GM21526 (cell line): ENCODE measurements around the gene ACOT12.
"Not testable (repeated sequence)": the region's sequence is repeated elsewhere in the genome, so short reads cannot be mapped to it uniquely, and the experiment has no call there.

ENCODE experiments used
- ATAC-seq: cut with Tn5 transposase; IDR thresholded peaks from one replicate; pipeline ENCODE4 v1.9.1; 2021; ENCODE audit warnings: moderate library complexity; ENCODE audit not compliant: unreplicated experiment, low FRiP score

Gene ACOT12

GRCh38 chr5:81393783-81394718, at the start of gene ACOT12:
ACOT12 (minus strand) TSS chr5:81394134; CDS start chr5:81394114, 20 bp downstream.
- no peak for ATAC-seq

- ATAC-seq = no peak
These were observed 41.1 kb upstream of the ACOT12 start for GRCh38 chr5:81435023-81435422.

- no peak for ATAC-seq
These were observed 36.1 kb upstream of the ACOT12 start for GRCh38 chr5:81429985-81430384.

DNA sequence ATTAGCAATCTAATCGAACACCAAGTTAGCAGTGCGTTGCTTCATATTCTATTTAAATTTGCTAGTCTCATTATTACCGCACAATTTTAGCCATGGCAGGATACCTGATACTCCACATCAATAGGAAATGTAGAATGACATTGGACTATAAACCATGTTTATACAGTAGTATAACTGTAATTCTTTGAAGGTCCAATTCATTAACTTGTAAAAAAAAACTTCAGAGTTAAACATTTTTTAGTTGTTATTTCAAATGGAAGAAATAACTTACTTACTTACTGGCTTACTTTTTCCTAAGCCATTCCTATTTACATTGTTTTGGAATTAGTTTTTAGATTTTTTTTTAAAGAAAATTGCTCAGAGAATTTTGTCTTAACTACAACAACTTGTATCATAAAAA, 35.4 kb upstream of the ACOT12 start:
- ATAC-seq = no peak

DNA sequence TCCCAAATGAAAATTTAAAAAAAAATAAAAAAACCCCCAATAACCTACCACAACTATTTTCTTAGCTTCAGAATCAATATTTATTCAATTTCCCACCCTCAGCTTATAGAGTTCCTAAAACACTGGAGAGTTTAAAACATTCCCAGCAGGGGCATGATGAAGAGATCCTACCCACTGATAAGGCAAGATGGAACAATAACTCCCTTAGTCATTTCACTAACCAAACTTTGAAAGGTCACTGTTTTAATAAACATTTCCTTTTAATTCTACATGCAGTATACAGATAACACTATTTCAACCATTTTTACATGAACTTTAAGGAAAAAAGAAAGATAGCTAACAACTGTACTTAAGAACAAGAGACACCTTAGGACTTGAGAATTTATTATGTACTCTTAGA, 34.9 kb upstream of the ACOT12 start:
- no peak for ATAC-seq

- no peak for ATAC-seq
These were observed 34.5 kb upstream of the ACOT12 start for GRCh38 chr5:81428446-81428845.

DNA sequence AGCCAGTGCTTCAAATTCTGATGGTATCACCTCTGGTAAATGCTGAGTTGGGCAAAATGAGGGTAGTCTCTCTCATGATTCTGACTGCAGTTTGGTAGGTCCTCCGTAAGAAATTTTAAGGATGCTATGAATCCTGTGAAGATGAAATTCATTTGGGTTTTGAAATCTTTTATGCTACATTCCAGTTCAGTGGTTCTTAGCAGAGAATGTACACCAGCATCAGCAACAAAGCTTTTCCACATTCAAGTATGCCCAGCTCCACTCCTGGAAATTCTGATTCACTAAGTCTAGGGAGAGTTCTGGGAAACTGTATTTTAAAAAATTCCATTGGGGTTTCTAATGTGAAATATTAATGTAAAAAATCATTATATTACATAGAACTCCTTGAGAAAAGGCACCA, 33.6 kb upstream of the ACOT12 start:
- ATAC-seq = no peak

- no peak for ATAC-seq
These were observed 32.6 kb upstream of the ACOT12 start for GRCh38 chr5:81426359-81427030.

DNA sequence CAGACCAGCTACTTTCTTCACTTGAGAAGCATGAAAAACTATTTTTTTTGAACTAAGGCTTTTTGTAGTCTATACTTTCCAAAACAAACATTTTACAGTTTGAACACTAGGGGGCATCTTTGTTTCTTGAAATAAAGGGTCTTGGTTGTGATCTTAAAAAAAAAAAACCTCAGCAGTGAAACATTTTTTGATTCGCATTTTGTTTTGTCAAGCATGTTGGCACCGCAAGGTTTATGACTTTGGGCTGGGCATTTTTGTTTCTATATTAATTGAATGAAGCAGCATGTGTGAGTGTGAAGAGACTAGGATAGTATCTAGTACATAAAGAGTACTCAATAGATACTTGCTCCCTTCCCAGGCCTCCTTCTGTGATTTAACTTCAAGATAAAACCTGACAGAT, 31.6 kb upstream of the ACOT12 start:
- ATAC-seq = no peak

- no peak for ATAC-seq
These were observed 30.8 kb upstream of the ACOT12 start for GRCh38 chr5:81424728-81425127.

- ATAC-seq = no peak
These were observed 28.7 kb upstream of the ACOT12 start for GRCh38 chr5:81422671-81423070.

GRCh38 chr5:81420039-81420667, 26.2 kb upstream of the ACOT12 start:
- no peak for ATAC-seq

DNA sequence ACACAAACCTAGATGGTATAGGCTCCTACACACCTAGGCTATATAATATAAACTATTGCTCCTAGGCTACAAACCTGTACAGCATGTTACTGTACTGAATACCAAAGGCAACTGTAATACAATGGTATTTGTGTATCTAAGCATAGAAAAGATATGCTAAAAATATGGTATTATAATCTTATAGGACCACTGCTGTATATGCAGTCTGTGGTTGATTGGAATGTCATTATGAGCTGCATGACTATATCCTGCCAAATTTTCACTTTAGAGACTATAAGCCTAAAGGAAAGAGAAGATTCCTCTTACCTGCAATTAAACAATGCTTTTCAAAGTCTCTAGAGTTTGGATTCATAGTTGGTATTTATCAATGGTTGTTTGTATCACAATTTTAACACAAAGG, 24.7 kb upstream of the ACOT12 start:
- no peak for ATAC-seq

- ATAC-seq = no peak
These were observed 23.1 kb upstream of the ACOT12 start for GRCh38 chr5:81417052-81417451.

GRCh38 chr5:81409896-81410295, 16.0 kb upstream of the ACOT12 start:
- no peak for ATAC-seq

GRCh38 chr5:81409361-81409760, 15.4 kb upstream of the ACOT12 start:
- no peak for ATAC-seq

GRCh38 chr5:81408496-81408895, 14.6 kb upstream of the ACOT12 start:
- ATAC-seq = no peak

- not testable (repeated sequence) for ATAC-seq
These were observed 13.9 kb upstream of the ACOT12 start for GRCh38 chr5:81407811-81408210.

DNA sequence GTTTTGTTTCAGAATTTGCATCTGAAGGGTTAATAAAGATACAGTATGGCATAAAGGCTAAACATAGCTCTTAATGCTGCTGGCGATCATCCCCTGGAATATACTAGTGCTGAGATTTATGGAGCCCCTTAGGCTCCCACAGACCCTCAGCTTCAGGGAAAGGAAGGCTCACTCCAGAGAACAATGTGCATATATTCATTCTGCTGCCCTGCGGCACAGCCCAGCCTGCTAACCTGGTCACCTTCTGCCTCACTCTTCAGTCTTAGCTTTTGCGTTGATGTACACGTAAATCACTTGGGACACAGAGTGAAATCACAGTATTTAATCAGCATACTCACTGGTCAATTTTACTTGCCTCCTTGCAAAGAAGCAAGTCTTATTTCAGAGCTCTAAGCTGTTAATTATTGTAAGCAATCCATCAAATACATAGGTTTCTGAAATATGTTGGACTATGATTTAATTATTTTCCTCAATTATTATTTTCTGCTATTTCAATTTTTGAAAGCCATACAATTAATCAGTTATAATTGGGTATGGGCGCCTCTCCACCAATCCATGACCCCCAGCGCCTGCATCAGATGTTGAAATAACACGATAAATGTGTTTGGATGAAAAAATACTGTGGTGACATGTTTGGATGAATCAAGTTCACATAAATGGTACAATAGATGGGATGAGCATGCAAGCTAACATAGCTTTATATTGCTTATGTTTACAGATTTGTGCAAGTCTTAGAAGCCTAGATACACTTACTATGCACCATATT, 11.4 kb upstream of the ACOT12 start:
- ATAC-seq = no peak

GRCh38 chr5:81402192-81402930, 8.4 kb upstream of the ACOT12 start:
- ATAC-seq = no peak
